WTC11 (cell line): ENCODE data around the gene IGSF1.

Source experiments
- ESRRA ChIP-seq: sonication (generic); formaldehyde crosslinking; IDR thresholded peaks from 2 replicates; pipeline ENCODE4 v1.8.1; 2022; ENCODE audit warnings: mild to moderate bottlenecking, missing genetic modification reagents, borderline replicate concordance
- GABPB1 ChIP-seq: sonication (generic); formaldehyde crosslinking; IDR thresholded peaks from 2 replicates; pipeline ENCODE4 v1.8.1; 2023; ENCODE audit warnings: mild to moderate bottlenecking, missing genetic modification reagents
- KAT7 ChIP-seq: sonication (generic); formaldehyde crosslinking; IDR thresholded peaks from 2 replicates; pipeline ENCODE4 v1.8.1; 2023; ENCODE audit warnings: missing genetic modification reagents, mild to moderate bottlenecking, borderline replicate concordance
- NFATC4 ChIP-seq: fragments of 250-450 bp; sonication (Bioruptor Pico); IDR thresholded peaks from 2 replicates; pipeline ENCODE4 v1.9.0; 2021; ENCODE audit warnings: mild to moderate bottlenecking
- NFE2L1 ChIP-seq: sonication (generic); formaldehyde crosslinking; IDR thresholded peaks from 2 replicates; pipeline ENCODE4 v1.8.1; 2023; ENCODE audit warnings: missing genetic modification reagents
- ZBTB21 ChIP-seq: sonication (generic); formaldehyde crosslinking; IDR thresholded peaks from 2 replicates; pipeline ENCODE4 v1.8.1; 2023; ENCODE audit warnings: mild to moderate bottlenecking, missing genetic modification reagents, borderline replicate concordance
- ZNF121 ChIP-seq: sonication (generic); formaldehyde crosslinking; IDR thresholded peaks from 2 replicates; pipeline ENCODE4 v1.8.0; 2023; ENCODE audit warnings: missing genetic modification reagents
- ZNF396 ChIP-seq: fragments of 250-450 bp; sonication (Bioruptor Pico); IDR thresholded peaks from 2 replicates; pipeline ENCODE4 v1.8.0; 2021; ENCODE audit warnings: mild to moderate bottlenecking, moderate library complexity, borderline replicate concordance
- TF ChIP-seq, protein P1 (sequence below): fragments of 200-600 bp; IDR thresholded peaks from 2 replicates; pipeline ENCODE4 v1.8.0; 2022; ENCODE audit warnings: antibody characterized with exemption
- TF ChIP-seq, protein P2 (sequence below): sonication (generic); formaldehyde crosslinking; IDR thresholded peaks from 2 replicates; pipeline ENCODE4 v1.8.1; 2022; ENCODE audit warnings: mild to moderate bottlenecking, missing genetic modification reagents, moderate library complexity, borderline replicate concordance
- TF ChIP-seq, protein P3 (sequence below): sonication (generic); formaldehyde crosslinking; IDR thresholded peaks from 2 replicates; pipeline ENCODE4 v1.8.1; 2023; ENCODE audit warnings: mild to moderate bottlenecking, missing genetic modification reagents, moderate library complexity
- TF ChIP-seq, protein P4 (sequence below): fragments of 250-450 bp; sonication (Bioruptor Pico); conservative IDR thresholded peaks from 2 replicates; pipeline ENCODE4 v1.9.0; 2021; ENCODE audit warnings: mild to moderate bottlenecking

DNA sequence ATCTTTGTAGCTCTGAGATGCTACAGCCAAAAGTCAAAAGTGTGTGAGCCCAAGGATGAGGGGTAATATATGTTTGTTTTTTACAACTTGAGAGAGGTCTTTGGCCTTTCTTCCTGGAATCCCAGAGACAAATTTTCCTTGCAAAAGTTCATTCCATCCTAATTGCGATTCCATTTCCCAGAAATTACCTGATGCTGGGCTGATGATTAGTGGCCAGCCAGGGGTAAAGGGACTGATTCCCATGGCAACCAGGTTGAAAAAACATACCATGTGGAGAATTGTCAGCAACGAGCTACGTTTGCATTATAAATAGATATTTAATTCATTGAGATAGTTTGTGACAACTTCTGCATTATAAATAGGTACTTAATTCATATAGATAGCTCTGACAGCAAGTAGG is 17.8 kb downstream of the IGSF1 start:
- TF ChIP-seq ZNF121 (CRISPR knock-in tag) (no peak), ZBTB21 (CRISPR knock-in tag) (no peak), GABPB1 (no peak), ESRRA (CRISPR knock-in tag) (no peak), NFE2L1 (CRISPR knock-in tag) (no peak), KAT7 (CRISPR knock-in tag) (no peak), NFATC4 (no peak), ZNF396 (CRISPR knock-in tag) (no peak)
- TF ChIP-seq, protein P1, sequence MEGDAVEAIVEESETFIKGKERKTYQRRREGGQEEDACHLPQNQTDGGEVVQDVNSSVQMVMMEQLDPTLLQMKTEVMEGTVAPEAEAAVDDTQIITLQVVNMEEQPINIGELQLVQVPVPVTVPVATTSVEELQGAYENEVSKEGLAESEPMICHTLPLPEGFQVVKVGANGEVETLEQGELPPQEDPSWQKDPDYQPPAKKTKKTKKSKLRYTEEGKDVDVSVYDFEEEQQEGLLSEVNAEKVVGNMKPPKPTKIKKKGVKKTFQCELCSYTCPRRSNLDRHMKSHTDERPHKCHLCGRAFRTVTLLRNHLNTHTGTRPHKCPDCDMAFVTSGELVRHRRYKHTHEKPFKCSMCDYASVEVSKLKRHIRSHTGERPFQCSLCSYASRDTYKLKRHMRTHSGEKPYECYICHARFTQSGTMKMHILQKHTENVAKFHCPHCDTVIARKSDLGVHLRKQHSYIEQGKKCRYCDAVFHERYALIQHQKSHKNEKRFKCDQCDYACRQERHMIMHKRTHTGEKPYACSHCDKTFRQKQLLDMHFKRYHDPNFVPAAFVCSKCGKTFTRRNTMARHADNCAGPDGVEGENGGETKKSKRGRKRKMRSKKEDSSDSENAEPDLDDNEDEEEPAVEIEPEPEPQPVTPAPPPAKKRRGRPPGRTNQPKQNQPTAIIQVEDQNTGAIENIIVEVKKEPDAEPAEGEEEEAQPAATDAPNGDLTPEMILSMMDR: no peak
- TF ChIP-seq, protein P2, sequence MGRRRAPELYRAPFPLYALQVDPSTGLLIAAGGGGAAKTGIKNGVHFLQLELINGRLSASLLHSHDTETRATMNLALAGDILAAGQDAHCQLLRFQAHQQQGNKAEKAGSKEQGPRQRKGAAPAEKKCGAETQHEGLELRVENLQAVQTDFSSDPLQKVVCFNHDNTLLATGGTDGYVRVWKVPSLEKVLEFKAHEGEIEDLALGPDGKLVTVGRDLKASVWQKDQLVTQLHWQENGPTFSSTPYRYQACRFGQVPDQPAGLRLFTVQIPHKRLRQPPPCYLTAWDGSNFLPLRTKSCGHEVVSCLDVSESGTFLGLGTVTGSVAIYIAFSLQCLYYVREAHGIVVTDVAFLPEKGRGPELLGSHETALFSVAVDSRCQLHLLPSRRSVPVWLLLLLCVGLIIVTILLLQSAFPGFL (CRISPR knock-in tag): no peak
- TF ChIP-seq, protein P3, sequence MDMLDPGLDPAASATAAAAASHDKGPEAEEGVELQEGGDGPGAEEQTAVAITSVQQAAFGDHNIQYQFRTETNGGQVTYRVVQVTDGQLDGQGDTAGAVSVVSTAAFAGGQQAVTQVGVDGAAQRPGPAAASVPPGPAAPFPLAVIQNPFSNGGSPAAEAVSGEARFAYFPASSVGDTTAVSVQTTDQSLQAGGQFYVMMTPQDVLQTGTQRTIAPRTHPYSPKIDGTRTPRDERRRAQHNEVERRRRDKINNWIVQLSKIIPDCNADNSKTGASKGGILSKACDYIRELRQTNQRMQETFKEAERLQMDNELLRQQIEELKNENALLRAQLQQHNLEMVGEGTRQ (CRISPR knock-in tag): no peak
- TF ChIP-seq, protein P4, sequence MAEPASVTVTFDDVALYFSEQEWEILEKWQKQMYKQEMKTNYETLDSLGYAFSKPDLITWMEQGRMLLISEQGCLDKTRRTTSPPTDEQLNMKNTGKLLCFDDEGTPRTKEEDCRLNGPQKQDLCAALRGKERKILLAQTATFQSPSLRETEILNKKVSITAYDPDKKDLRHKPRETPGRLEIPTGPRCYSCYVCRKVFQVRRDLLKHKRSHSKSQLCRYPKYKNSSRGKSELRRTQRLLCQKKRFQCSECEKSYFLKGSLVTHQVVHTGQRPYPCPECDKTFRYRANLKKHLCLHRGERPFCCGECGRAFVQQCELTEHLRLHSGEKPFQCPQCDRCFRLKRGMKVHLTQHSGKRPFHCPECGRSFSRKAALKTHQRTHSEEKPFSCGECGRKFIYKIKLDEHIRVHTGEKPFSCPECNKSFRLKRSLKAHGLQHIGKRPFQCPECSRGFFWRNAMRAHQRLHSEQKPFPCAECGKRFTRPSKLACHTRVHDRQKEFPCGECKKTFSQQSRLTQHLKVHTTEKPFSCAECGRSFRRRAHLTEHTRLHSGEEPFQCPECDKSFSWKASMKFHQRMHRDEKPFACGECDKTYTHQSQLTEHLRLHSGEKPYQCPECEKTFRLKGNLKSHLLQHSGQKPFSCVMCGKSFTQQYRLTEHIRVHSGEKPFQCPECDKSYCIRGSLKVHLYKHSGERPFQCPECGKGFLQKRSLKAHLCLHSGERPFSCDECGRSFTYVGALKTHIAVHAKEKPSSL (CRISPR knock-in tag): no peak
